ENCODE results near the gene TMEM231.
"Not testable (repeated sequence)": the region's sequence is repeated elsewhere in the genome, so short reads cannot be mapped to it uniquely, and the experiment has no call there.

TMEM231 gene

DNA sequence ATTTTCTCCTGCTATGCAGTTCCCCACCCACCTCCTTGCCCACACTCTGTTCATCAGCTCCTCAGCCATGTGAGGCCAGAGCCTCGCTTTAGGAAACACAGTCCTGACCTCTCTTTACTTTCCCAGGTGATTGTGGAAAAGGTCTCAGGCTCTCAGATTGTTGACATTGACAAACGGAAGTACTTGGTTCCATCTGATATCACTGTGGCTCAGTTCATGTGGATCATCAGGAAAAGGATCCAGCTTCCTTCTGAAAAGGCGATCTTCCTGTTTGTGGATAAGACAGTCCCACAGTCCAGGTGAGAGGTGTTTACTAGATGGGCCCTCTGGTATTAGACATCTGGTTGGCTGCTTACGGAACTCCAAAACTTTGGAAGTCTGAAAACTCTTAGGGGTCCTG is 11.9 kb upstream of the TMEM231 start:
- in situ Hi-C loops (cut with HindIII; ENCODE audit: low sequenced_read_pairs), result no loop called here

DNA sequence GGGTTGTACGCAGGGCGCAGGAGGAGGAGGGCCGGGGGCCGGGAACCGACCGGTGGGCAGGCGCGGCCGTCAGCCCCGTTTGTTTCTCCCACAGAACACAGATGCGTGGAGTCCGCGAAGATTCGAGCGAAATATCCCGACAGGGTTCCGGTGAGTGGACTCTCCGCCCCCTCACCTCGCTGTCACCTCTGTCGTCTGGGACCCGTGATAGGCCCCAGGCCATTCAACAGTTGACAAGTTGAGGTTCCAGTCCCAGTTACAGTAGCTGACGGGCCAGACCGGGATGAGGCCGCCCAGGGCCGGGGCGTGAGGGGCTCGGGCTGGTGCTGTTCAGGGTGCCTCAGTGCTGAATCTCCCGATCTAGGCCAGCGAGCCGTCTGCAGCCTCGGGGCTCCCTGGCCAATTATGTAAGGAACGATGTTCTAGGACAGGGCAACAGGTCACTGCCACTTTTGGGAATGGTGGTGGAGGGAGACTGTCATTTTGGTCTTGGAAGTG is 10.8 kb upstream of the TMEM231 start:
- in situ Hi-C loops (cut with HindIII; ENCODE audit: low sequenced_read_pairs), result no loop called here

- in situ Hi-C loops (cut with HindIII; ENCODE audit: low sequenced_read_pairs), result no loop called here
These were observed 10.1 kb upstream of the TMEM231 start, which contains the start of gene GABARAPL2 for GRCh38 chr16:75566040-75566757. TSS of gene GABARAPL2 (plus strand) at chr16:75566379. CDS start at chr16:75566487, 108 bp downstream.

GRCh38 chr16:75565640-75566039 is 9.6 kb upstream of the TMEM231 start:
- in situ Hi-C loops (cut with HindIII; ENCODE audit: low sequenced_read_pairs), result no loop called here

DNA sequence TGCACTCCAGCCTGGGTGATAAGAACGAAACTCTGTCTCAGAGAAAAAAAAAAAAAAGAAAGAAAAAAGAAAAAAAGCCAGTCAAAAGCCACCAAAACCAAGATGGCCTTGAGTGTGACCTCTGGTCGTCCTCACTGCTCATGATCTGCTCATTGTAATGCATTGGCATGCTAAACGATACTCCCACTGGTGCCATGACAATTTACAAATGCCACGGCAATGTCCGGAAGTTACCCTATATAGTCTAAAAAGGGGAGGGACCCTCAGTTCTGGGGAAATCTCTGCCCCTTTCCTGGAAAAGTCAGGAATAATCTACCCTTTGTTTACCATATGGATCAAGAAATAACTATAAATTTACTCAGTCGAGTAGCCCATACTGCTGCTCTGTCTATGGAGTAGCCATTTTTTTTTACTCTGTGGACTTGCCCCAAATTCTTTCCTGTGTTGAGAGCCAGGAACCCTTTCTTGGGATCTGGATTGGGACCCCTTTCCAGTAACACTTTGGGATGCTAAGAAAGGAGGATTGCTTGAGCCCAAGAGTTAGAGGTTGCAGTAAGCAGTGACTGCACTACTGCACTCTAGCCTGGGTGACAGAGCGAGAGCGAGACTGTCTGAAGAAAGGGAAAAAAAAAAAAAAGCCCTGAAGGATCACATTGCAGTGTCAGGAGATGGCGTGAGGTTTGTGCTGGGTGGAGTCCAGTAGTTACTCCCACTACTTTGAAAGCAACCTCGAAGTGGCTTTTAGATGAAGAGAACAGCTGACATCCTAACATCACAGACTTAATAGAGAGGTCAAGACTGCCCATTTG is 3.7 kb upstream of the TMEM231 start:
- in situ Hi-C loops (cut with HindIII; ENCODE audit: low sequenced_read_pairs), result no loop called here

- in situ Hi-C loops (cut with HindIII; ENCODE audit: low sequenced_read_pairs), result no loop called here
These were observed 2.9 kb upstream of the TMEM231 start for GRCh38 chr16:75558846-75559401.

- in situ Hi-C loops (cut with HindIII; ENCODE audit: low sequenced_read_pairs), result no loop called here
These were observed 439 bp upstream of the TMEM231 start for GRCh38 chr16:75556431-75556950.

GRCh38 chr16:75555213-75555706 is 792 bp downstream of the TMEM231 start:
- in situ Hi-C loops (cut with HindIII; ENCODE audit: low sequenced_read_pairs), result no loop called here

GRCh38 chr16:75552951-75553350 is 3.1 kb downstream of the TMEM231 start:
- in situ Hi-C loops (cut with HindIII; ENCODE audit: low sequenced_read_pairs), result no loop called here

DNA sequence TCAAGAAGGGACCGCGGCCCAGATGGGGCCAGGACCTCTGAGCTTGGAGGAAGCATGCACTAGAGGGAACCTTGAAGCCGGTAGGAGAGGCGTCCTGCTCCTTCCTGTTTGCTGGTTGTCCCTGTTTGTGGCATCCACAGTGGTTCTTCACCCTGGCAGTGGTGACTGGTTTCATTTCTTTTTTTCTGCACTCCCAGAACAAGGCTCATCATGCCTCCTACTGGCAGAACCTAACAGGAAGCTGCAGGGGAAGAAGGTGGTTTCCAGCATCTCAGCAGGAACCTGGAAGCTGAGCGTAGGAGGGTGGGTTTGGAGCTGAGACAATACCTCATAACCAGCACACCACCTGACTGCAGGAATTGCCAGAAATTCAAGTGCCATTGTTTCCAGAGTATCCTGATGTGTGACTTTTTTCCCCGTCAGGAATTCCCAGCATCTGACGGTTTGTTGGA is 5.8 kb downstream of the TMEM231 start:
- in situ Hi-C loops (cut with HindIII; ENCODE audit: low sequenced_read_pairs), result no loop called here

DNA sequence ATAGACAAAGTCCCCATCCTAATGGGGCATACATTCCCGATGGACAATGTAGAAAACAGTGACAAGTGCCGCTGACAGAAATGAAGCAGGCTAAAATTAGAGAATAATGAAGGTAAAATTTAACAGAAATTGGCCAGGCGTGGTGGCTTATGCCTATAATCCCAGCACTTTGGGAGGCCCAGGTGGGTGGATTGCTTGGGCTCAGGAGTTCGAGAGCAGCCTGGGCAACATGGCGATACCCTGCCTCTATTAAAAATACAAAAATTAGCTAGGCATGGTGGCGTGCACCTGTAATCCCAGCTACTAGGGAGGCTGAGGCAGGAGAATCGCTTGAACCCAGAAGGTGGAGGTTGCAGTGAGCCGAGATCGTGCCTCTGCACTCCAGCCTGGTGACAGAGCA is 7.6 kb downstream of the TMEM231 start:
- in situ Hi-C loops (cut with HindIII; ENCODE audit: low sequenced_read_pairs), result not testable (repeated sequence)

GRCh38 chr16:75546293-75546692 is 9.8 kb downstream of the TMEM231 start:
- in situ Hi-C loops (cut with HindIII; ENCODE audit: low sequenced_read_pairs), result no loop called here

- in situ Hi-C loops (cut with HindIII; ENCODE audit: low sequenced_read_pairs), result not testable (repeated sequence)
These were observed 10.2 kb downstream of the TMEM231 start for GRCh38 chr16:75545879-75546278.

DNA sequence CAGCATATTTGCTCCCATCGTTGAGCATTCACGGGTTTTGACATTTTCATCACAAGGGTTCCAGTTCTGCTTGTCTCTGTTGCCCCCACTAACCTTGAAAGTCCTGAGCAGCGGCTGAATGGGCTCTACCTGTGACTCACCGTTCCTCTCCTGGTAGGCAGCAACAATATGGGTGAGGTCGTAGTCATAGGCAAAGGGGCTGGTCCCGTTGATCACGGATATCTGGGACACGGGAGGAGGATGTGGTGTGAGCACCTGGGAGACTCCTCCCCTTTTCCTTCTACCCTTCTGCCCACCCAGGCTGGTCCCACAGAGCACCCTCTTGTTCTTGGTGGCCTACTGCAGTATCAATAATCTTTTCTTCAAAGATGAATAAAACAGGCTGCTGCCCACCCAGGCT is 13.6 kb downstream of the TMEM231 start:
- in situ Hi-C loops (cut with HindIII; ENCODE audit: low sequenced_read_pairs), result not testable (repeated sequence)

- in situ Hi-C loops (cut with HindIII; ENCODE audit: low sequenced_read_pairs), result no loop called here
These were observed 14.8 kb downstream of the TMEM231 start for GRCh38 chr16:75541236-75541635.

GRCh38 chr16:75538882-75539565 is 17.0 kb downstream of the TMEM231 start:
- in situ Hi-C loops (cut with HindIII; ENCODE audit: low sequenced_read_pairs), result not testable (repeated sequence)

- in situ Hi-C loops (cut with HindIII; ENCODE audit: low sequenced_read_pairs), result no loop called here
These were observed 18.3 kb downstream of the TMEM231 start for GRCh38 chr16:75537776-75538175.

DNA sequence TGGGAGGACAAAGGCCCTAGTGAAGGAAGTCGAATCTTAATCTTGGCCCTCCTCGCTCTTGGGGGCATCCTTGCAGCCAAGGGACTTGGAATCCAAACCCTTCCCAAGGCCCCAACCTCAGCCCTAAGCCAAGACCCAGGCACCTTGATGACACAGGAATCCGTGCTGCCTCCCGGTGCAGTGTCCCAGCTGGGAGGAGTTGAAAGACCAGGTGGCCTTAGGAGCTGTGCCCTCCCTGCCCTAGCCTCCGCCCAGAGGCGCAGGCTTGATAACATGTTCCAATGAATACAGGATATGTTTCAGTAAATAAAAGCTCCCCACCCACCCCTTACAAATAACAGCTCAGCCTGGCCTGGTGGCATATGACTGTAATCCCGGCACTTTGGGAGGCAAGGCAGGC is 20.2 kb downstream of the TMEM231 start, which contains the start of gene CHST5:
TSS of gene CHST5 (minus strand) at position 208 of the 400 bp plus-strand sequence. CDS start 5,724 bp downstream, outside the sequence.
- in situ Hi-C loops (cut with HindIII; ENCODE audit: low sequenced_read_pairs), result no loop called here

GRCh38 chr16:75535211-75535843 is 20.7 kb downstream of the TMEM231 start:
- in situ Hi-C loops (cut with HindIII; ENCODE audit: low sequenced_read_pairs), result no loop called here

Data from DLD1 (cell line).